ENCODE results near the gene ERMARD.

GRCh38 chr6:169709293-169709692 is 42.1 kb upstream of the ERMARD start:
- TF ChIP-seq, protein P1, sequence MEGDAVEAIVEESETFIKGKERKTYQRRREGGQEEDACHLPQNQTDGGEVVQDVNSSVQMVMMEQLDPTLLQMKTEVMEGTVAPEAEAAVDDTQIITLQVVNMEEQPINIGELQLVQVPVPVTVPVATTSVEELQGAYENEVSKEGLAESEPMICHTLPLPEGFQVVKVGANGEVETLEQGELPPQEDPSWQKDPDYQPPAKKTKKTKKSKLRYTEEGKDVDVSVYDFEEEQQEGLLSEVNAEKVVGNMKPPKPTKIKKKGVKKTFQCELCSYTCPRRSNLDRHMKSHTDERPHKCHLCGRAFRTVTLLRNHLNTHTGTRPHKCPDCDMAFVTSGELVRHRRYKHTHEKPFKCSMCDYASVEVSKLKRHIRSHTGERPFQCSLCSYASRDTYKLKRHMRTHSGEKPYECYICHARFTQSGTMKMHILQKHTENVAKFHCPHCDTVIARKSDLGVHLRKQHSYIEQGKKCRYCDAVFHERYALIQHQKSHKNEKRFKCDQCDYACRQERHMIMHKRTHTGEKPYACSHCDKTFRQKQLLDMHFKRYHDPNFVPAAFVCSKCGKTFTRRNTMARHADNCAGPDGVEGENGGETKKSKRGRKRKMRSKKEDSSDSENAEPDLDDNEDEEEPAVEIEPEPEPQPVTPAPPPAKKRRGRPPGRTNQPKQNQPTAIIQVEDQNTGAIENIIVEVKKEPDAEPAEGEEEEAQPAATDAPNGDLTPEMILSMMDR (IDR thresholded peaks at IDR 0.05; ENCODE audit: low read depth, low read length, poor library complexity, severe bottlenecking) = no peak
- no peak for TF ChIP-seq EZH2phosphoT487 (IDR thresholded peaks at IDR 0.05; ENCODE audit: borderline replicate concordance, low read length)

All from DOHH2 (cell line).